Skeletal muscle satellite cell (primary cell): Measurements from ENCODE around the gene TEX2. TPM values are rescaled to one million over a fixed set of nuclear protein-coding genes. Genes with fewer than 3 reads are reported as not detected.

ENCODE experiments used
- H3K27me3 ChIP-seq: 2 replicates; pipeline ENCODE4 v1.7.0; 2013; ENCODE audit warnings: low read length; ENCODE audit not compliant: control insufficient read depth, insufficient read depth
- H3K36me3 ChIP-seq: 2 replicates; pipeline ENCODE4 v1.7.0; 2013; ENCODE audit warnings: mild to moderate bottlenecking, control low read depth, low read length; ENCODE audit not compliant: insufficient read depth
- H3K4me1 ChIP-seq: 2 replicates; pipeline ENCODE4 v1.7.0; 2013; ENCODE audit warnings: low read length; ENCODE audit not compliant: control insufficient read depth, insufficient read depth
- H3K4me2 ChIP-seq: 2 replicates; pipeline ENCODE4 v1.7.0; 2013; ENCODE audit warnings: mild to moderate bottlenecking, low read length
- H3K4me3 ChIP-seq: 2 replicates; pipeline ENCODE4 v1.7.0; 2013; ENCODE audit warnings: low read length
- H3K9ac ChIP-seq: 2 replicates; pipeline ENCODE4 v1.7.0; 2013; ENCODE audit warnings: mild to moderate bottlenecking, low read depth, low read length, moderate library complexity
- H3K9me3 ChIP-seq: replicated peaks from 2 replicates; pipeline ENCODE4 v1.7.0; 2013; ENCODE audit warnings: mild to moderate bottlenecking, control low read depth, low read length
- total RNA-seq: library from RNA; depleted of rRNA; stranded (reverse); fragments of >200 nt; gene quantifications from 2 replicates; pipeline ENCODE4 v1.2.3, GENCODE V29; 2012; rRNA removed

The TEX2 gene, protein sequence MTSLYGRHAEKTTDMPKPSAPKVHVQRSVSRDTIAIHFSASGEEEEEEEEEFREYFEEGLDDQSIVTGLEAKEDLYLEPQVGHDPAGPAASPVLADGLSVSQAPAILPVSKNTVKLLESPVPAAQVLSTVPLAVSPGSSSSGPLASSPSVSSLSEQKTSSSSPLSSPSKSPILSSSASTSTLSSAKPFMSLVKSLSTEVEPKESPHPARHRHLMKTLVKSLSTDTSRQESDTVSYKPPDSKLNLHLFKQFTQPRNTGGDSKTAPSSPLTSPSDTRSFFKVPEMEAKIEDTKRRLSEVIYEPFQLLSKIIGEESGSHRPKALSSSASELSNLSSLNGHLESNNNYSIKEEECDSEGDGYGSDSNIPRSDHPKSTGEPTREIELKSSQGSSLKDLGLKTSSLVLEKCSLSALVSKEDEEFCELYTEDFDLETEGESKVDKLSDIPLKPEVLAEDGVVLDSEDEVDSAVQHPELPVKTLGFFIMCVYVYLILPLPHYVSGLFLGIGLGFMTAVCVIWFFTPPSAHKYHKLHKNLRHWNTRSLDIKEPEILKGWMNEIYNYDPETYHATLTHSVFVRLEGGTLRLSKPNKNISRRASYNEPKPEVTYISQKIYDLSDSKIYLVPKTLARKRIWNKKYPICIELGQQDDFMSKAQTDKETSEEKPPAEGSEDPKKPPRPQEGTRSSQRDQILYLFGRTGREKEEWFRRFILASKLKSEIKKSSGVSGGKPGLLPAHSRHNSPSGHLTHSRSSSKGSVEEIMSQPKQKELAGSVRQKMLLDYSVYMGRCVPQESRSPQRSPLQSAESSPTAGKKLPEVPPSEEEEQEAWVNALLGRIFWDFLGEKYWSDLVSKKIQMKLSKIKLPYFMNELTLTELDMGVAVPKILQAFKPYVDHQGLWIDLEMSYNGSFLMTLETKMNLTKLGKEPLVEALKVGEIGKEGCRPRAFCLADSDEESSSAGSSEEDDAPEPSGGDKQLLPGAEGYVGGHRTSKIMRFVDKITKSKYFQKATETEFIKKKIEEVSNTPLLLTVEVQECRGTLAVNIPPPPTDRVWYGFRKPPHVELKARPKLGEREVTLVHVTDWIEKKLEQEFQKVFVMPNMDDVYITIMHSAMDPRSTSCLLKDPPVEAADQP
- total RNA-seq, result 18.3 and 19.3 TPM in 2 replicates

DNA sequence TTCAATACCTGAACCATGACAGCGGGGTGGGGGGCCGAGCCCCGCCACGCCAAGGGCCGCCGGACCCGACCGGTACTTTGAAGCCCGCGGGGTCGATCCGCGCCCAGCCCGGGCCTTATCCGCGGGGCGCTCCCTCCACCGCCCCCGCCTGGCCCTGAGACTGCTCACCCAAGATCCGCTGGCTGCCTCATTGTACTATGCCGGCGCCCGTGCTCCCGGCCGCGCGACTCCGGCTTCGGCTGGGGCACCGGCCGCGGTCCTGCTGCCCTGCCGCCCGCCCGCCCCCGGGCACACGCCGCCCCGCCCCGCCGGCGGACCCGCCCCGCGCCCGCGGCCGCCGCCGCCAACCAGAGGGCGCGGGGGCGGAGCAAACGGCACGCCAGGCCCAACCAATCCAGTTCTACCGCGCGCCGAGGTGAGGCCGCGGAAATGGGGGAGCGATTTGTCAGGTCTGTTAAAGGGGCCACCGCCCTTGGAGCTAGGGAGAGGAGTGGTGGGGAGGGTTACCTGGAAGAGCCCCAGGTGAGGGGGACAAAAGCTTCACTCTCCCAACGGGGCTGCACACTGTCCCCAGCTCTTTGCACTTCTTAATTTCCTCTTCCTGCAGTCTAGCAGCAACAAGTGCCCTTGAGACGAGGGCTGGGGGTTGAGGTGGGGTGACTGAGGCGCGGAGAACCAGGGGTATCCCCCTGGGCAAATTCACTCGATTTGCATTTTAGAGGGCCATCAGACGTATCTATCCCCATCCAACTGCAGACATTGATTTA is at the start of gene TEX2:
TEX2 (minus strand) TSS at position 261 of the 767 bp plus-strand sequence. CDS start 49,043 bp downstream, outside the sequence.
- Histone ChIP-seq H3K36me3 (no peaks in the 10 kb centered on the region), H3K9ac (peak within 1 kb of the TSS; percentile 92), H3K9me3 (no peaks in the 10 kb centered on the region), H3K4me2 (peak within 1 kb of the TSS; percentile 98), H3K4me1 (peaks cover 34% of the 10 kb centered on the region), H3K27me3 (peaks cover 19% of the 10 kb centered on the region), H3K4me3 (peak within 1 kb of the TSS; percentile 92)

DNA sequence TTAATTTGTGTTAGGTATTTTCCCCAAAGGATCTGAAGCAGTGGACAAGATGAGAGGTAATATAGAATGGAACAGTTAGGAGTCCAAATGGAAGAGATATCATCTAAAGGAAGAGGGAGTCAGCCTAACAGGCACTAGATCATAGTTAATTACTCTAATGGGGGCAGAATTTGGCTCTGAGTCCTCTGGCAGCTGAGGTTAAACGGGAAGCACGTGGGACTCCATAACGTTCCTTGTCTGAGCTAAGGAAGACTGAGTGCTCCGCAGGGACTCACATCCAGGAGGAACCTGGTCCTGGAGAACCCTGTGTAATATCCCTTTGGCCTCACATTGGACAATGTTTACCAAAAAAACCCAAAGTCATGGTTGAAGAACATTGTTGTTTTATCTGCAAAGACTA is 46.6 kb upstream of the TEX2 start:
- no peak overlapping the region for H3K9ac ChIP-seq
- no peaks in the 10 kb centered on the region for H3K36me3 ChIP-seq
- no peaks in the 10 kb centered on the region for H3K9me3 ChIP-seq
- H3K4me2 ChIP-seq, result no peak overlapping the region
- H3K27me3 ChIP-seq, result peaks cover 17% of the 10 kb centered on the region
- H3K4me3 ChIP-seq, result no peak overlapping the region
- no peaks in the 10 kb centered on the region for H3K4me1 ChIP-seq

DNA sequence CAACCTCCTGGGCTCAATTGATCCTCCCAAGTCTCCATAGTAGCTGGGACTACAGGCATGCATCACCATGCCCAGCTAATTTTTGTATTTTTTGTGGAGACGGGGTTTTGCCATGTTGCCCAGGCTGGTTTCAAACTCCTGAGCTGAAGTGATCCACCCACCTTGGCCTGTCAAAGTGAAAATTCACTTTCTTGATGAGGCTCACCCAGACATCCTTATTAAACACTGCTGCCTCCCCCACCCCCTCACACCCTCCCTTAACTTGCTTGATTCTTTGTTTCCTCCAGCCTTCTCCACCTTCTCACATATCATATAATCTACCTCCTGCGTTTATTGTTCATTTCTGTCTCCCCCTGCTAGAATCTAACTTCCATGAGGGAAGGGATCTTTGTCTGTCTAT is 46.0 kb upstream of the TEX2 start:
- Histone ChIP-seq H3K4me1 (no peaks in the 10 kb centered on the region), H3K9ac (no peak overlapping the region), H3K9me3 (no peaks in the 10 kb centered on the region), H3K27me3 (peaks cover 15% of the 10 kb centered on the region), H3K36me3 (no peaks in the 10 kb centered on the region), H3K4me2 (no peak overlapping the region), H3K4me3 (no peak overlapping the region)

DNA sequence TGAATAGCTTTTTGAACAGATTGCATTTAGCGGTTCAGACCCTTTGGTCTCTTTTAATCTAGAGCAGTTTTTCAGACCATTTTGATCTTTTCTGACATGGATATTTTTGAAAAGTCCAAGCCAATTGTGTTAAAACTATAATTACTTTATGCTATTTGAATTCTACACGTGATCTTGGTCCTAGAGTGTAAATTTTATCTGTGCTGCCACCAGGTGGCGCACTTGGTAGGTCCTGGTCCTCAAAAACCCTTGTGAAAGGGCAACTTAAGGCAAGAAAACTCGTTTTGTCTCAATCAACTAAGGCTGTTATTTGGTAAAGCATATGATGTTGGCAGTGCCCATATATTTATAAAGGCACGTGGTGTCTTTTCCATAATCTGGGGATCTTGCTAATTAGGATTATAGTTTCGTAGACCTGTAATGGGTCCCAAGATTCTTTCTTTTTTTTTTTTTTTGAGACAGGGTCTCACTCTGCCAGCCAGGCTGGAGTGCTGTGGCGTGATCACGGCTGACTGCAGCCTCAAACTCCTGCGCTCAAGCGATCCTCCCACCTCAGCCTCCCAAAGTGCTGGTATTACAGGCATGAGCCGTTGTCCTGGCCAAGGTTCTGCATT is 43.9 kb upstream of the TEX2 start:
- H3K9ac ChIP-seq, result no peak overlapping the region
- H3K9me3 ChIP-seq, result no peaks in the 10 kb centered on the region
- no peaks in the 10 kb centered on the region for H3K36me3 ChIP-seq
- no peak overlapping the region for H3K4me3 ChIP-seq
- no peaks in the 10 kb centered on the region for H3K4me1 ChIP-seq
- peaks cover 23% of the 10 kb centered on the region for H3K27me3 ChIP-seq
- no peak overlapping the region for H3K4me2 ChIP-seq

DNA sequence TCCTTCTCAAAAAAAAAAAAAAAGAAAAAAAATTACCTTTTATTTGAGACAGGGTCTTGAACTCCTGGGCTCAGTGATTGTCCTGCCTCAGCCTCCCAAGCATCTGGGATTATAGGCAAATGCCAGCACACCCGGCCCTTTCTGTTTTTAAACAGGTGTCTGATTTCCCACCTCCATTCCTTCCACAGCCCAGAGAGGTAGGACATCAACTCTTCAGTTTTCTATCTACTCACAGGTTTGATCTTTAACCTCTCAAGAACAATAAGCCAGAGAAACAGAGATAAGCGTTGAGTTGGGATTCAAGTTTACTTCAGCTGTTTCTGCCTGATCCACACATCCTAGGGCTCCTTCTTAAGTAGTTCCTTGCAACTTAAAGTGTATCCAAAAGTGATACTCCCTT is 41.5 kb upstream of the TEX2 start:
- H3K4me1 ChIP-seq, result no peaks in the 10 kb centered on the region
- no peak overlapping the region for H3K9ac ChIP-seq
- H3K9me3 ChIP-seq, result no peaks in the 10 kb centered on the region
- no peak overlapping the region for H3K4me2 ChIP-seq
- H3K36me3 ChIP-seq, result no peaks in the 10 kb centered on the region
- no peak overlapping the region for H3K4me3 ChIP-seq
- peaks cover 26% of the 10 kb centered on the region for H3K27me3 ChIP-seq

DNA sequence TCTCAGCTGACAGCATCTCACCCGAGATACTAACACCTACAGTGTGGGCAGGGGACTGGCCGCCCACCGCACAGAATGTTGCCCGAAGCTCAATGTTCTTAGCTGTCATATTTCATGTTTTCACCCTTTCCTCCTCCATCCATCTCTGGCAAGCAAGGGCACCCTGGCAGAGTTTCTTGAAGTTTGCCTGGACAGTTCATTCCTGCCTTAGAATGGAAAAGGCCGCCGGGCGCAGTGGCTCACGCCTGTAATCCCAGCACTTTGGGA is 37.6 kb upstream of the TEX2 start:
- Histone ChIP-seq H3K4me3 (no peak overlapping the region), H3K36me3 (no peaks in the 10 kb centered on the region), H3K27me3 (peaks cover 31% of the 10 kb centered on the region), H3K9me3 (no peaks in the 10 kb centered on the region), H3K4me1 (no peaks in the 10 kb centered on the region), H3K9ac (no peak overlapping the region), H3K4me2 (no peak overlapping the region)

DNA sequence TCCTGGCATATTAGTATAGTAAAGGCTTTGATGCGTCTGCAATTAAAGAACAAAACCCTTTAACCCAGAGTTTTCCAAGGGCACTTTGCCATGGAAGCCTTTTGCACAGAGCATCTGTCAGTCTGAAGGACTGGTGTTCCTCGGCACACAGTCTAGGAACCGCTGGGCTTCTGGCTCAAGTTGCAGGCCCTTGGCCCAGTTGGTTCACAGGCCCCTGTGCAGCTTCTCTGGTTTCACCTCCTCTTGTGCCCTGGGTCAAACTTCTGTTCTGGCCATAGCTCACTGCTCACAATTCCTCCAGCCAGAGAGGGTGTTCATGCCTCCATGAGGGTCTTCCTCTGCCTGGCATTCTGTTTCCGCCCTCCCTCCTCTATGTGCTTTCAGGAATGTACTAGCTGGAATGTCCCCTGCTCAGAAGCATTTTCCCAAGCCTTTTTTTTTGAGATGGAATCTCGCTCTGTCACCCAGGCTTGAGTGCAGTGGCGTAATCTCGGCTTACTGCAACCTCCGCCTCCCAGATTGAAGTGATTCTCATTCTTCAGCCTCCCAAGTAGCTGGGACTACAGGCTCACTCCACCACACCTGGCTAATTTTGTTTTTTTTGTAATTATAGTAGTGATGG is 34.5 kb upstream of the TEX2 start:
- no peak overlapping the region for H3K4me2 ChIP-seq
- H3K4me1 ChIP-seq, result no peaks in the 10 kb centered on the region
- no peaks in the 10 kb centered on the region for H3K9me3 ChIP-seq
- peaks cover 29% of the 10 kb centered on the region for H3K27me3 ChIP-seq
- H3K9ac ChIP-seq, result no peak overlapping the region
- no peak overlapping the region for H3K4me3 ChIP-seq
- no peaks in the 10 kb centered on the region for H3K36me3 ChIP-seq

DNA sequence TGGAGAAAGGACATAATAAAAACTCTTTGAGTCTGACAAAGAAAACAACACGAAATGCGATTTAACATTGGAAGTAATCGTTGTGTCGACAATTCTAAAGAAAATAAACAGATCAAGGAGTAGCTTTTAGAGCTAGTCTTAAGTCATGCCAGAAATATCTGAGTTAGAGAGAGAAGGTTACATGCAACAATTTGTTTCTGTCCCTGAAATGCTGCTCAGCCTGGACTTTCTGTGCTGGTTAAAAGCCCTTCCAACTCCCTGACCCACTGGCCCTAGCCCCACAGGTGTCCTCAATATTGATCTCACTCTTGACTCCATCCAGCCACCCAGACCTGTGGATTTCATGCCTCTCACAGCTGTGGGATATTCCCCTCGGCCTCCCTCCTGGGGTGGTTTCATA is 33.2 kb upstream of the TEX2 start:
- Histone ChIP-seq H3K9me3 (peaks cover 5% of the 10 kb centered on the region), H3K4me3 (no peak overlapping the region), H3K4me2 (no peak overlapping the region), H3K27me3 (peaks cover 23% of the 10 kb centered on the region), H3K4me1 (no peaks in the 10 kb centered on the region), H3K9ac (no peak overlapping the region), H3K36me3 (no peaks in the 10 kb centered on the region)

DNA sequence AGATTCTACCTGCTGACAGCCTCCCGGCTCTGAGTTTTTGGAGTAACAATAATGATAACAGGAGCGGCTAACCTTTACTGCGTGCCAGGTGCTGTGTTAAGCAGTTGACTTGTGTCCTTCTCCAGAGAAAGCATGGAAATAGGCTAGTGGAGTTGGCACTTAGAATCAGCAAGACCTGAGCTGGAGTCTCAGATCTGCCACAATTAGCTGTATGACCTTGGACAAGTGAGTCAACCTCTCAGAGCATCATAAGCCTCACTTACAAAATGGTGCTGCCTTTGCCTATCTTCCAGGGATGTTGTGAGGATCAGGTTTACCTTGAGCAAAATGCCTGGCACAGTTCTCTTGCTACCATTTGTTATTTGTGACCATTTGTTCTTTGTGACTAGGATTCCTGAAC is 32.1 kb upstream of the TEX2 start:
- Histone ChIP-seq H3K9ac (no peak overlapping the region), H3K4me3 (no peak overlapping the region), H3K36me3 (no peaks in the 10 kb centered on the region)

DNA sequence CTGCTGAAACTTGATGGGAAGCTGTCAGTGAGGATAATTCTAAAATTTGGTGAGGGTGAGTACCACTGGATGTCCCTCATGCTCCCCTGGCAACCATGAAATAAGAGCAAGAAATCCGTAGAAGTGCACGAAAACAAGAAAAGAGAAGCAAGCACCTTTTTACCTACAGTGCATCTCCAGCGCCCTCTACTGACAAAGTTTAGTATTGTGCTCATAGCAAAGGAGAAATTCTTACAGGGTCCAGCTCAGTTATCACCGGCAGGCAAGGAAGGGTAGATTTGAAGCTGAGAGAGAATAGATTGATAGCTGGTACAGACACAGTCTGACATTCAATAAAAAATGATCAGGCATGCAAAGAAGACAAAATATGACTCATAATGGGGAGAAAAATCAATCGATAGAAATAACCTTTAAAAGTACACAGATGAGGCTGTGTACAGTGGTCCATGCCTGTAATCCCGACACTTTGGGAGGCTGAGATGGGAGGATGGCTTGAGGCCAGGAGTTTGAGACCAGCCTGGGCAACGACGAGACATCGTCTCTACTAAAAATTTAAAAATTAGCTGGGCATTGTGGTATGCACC is 28.3 kb upstream of the TEX2 start:
- Histone ChIP-seq H3K36me3 (no peaks in the 10 kb centered on the region), H3K4me1 (no peaks in the 10 kb centered on the region), H3K4me2 (no peak overlapping the region), H3K9ac (no peak overlapping the region), H3K9me3 (peaks cover 9% of the 10 kb centered on the region), H3K4me3 (no peak overlapping the region), H3K27me3 (peaks cover 10% of the 10 kb centered on the region)

More for the DNA sequence above, 32.1 kb upstream of the TEX2 start:
- Histone ChIP-seq H3K9me3 (peaks cover 9% of the 10 kb centered on the region), H3K27me3 (peaks cover 15% of the 10 kb centered on the region), H3K4me2 (no peak overlapping the region), H3K4me1 (no peaks in the 10 kb centered on the region)
